Transverse colon (tissue), 4 donors: Measurements from ENCODE around the gene SPTBN1.

ENCODE experiments used
- POLR2A ChIP-seq: fragments of 450-650 bp; IDR thresholded peaks from one replicate; pipeline ENCODE4 v1.6.1; 2016; ENCODE audit warnings: antibody characterized with exemption, mild to moderate bottlenecking, moderate library complexity
- POLR2AphosphoS5 ChIP-seq, 3 donors: sonication (generic); formaldehyde crosslinking; IDR thresholded peaks; one replicate each; pipeline ENCODE4 v1.6.1; 2016; ENCODE audit warnings: antibody characterized with exemption in 3 of 3
- TF ChIP-seq, protein P1 (sequence below), 5 experiments: fragments of 200-600 bp in 3 of 5; fragments of 450-650 bp in 2 of 5; sonication (generic) in 3 of 5; IDR thresholded peaks; 1 replicate in 2 of 5; 2 replicates in 3 of 5; pipeline ENCODE4 v1.5.1; 2016 to 2017; ENCODE audit warnings: antibody characterized with exemption in 5 of 5, inconsistent platforms in 3 of 5, mild to moderate bottlenecking in 2 of 5, moderate library complexity in 1 of 5

DNA sequence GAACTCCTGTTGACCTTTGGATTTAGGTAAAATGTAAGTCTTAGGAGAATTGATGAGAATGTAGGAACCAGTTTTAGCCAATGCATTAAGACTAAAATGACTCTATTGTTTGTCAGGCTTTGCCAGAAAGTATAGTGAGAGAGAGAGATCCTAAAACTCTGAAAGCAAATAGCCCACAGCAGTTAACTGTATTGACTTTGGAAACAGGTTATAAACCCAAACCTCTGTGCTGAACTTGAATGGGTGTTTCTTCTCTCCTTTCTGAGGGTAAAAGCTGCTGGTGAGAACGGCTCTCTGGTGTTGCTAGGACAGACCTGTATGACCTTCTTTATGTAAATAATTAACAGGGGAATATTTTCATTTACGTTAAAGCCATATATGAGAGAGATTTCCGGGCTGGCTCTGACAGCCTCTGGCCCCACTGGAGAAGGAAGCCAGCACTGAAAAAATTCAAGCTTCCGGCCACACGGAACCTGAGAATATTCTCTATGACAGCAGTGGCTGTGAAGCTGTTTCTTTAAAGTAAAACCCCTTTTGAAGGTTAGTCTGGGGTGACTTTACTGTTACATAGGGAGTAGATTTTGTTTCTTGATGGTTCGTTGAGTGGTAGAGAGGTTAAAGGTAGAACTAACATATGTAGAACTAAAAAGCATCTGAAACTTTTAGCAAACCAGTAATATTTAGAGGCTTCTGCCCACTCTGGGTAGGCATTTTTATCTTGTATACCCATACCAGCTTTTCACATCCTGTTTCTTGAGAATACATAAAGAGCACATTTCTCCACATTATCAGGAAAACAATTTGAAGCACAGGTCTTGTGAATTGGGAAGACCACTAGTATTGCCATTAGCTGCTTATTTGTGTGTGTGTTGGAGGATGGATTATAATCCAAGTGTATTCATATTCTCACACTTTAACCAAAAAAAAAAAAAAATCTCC, 123.8 kb downstream of the SPTBN1 start:
- peak; percentile 78 for TF ChIP-seq POLR2A
- TF ChIP-seq POLR2AphosphoS5 (IDR thresholded peaks at IDR 0.05), result peak in 2 of 3 donors; percentile 66 to 70
- TF ChIP-seq, protein P1, sequence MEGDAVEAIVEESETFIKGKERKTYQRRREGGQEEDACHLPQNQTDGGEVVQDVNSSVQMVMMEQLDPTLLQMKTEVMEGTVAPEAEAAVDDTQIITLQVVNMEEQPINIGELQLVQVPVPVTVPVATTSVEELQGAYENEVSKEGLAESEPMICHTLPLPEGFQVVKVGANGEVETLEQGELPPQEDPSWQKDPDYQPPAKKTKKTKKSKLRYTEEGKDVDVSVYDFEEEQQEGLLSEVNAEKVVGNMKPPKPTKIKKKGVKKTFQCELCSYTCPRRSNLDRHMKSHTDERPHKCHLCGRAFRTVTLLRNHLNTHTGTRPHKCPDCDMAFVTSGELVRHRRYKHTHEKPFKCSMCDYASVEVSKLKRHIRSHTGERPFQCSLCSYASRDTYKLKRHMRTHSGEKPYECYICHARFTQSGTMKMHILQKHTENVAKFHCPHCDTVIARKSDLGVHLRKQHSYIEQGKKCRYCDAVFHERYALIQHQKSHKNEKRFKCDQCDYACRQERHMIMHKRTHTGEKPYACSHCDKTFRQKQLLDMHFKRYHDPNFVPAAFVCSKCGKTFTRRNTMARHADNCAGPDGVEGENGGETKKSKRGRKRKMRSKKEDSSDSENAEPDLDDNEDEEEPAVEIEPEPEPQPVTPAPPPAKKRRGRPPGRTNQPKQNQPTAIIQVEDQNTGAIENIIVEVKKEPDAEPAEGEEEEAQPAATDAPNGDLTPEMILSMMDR (IDR thresholded peaks at IDR 0.05), result no peak
